HG03457 (cell line): Measurements from ENCODE around the gene METAP1.
"Not testable (repeated sequence)": the region's sequence is repeated elsewhere in the genome, so short reads cannot be mapped to it uniquely, and the experiment has no call there.

ENCODE experiments used
- ATAC-seq: cut with Tn5 transposase; IDR thresholded peaks from one replicate; pipeline ENCODE4 v1.9.1; 2021; ENCODE audit warnings: moderate number of reproducible peaks; ENCODE audit not compliant: unreplicated experiment

The METAP1 gene

DNA sequence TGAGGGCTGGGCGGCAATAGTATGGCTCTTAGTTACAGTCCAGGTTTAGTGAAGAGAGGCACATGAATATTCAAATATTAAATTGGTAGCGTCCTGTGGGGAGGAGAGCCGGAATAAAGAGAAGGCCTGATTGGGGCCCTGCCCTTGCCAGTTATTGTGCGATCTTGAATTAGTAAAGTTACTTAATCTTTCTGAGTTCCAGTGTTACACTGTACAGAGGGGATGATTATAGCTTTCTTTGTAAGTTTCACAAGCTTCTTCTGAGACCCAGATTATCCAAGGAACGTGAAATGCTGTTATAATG, 1.2 kb downstream of the METAP1 start:
- ATAC-seq: no peak

DNA sequence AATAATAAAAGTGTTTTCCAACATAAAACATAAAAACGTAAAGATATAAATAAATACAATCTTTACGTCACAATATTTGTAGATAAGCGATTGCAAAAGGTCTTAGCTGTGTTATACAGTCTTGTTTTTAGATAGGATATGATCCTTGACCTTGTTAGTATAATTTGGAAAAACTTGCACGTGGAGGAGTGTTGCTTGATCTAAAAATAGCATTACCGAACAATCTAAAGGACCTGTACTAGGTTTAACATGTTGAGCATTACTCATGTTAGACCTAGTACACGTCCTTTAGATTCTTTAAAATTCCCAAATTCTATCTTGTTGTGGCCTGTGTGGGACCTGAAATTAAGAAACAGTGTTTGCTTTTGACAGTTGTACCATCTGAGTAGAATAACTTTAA, 1.6 kb downstream of the METAP1 start:
- no peak for ATAC-seq

DNA sequence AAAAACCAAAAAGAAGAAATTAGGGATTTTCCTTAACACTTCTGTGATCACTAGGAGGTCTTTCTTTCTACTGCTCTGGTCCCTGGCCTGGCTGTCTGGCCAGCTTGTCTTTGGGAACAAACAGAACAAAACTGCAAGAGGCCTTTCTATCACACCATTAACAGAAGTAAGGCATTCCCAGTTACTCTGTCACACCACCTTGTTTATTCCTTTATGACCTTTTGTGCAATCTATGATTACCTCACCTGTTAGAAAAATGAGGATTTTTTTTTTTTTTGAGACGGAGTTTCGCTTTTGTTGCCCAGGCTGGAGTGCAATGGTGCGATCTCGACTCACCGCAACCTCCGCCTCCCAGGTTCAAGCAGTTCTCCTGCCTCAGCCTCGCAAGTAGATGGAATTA, 3.0 kb downstream of the METAP1 start:
- ATAC-seq: no peak

DNA sequence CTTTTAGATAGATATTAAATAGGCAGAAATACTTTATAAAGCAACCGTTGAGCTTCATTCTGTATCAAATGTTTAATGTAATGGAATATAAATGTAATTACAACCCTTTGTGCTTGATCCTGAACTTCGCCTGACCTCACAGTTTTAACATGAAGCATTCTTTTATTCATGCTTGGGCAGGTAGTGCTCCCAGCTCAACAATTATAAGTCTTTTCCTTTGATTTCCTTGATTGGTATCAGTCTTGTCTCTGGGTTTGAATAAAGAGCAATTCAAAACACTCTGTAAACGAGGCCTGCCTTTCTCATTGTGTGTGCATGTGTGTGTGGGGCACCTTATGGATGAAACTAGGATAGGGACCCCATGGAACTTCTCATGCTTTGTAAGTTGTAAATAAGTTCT, 6.8 kb downstream of the METAP1 start:
- no peak for ATAC-seq

DNA sequence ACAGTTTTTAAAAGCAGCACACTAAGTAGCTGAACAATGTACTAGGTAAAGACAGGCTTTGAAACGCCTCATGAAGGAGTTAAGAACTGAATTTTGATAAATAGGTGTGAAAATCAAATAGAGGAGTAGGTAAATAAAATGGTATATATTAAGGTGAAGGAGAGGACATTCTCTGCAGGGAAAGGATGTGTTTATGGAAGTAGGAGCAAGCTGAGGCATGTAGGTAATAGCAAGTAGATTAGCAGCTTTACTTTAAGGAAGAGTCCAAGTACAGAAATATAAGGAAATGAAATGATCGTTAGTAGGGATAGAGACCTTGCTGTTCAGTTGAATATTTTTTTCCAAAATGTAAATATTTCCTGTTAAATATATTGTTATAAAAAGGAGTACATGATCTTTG, 12.5 kb downstream of the METAP1 start:
- no peak for ATAC-seq

DNA sequence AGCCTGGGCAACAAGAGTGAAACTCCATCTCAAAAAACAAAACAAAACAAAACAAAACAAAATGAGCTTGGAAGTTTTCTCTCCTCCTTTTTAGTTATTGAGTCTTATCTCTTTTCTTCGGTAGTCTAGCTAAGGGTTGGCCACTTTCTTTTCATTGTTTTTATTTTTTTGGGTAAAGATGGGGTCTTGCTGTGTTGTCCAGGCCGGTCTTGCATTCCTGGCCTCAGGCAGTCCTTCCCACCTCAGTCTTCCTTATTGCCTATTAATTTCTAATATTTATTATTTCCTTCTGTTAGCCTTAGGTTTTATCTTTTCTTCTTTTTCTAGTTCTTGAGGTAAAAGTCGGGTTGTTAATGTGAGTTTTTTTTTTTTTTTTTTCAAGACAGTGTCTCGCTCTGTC, 16.4 kb downstream of the METAP1 start:
- ATAC-seq: no peak

DNA sequence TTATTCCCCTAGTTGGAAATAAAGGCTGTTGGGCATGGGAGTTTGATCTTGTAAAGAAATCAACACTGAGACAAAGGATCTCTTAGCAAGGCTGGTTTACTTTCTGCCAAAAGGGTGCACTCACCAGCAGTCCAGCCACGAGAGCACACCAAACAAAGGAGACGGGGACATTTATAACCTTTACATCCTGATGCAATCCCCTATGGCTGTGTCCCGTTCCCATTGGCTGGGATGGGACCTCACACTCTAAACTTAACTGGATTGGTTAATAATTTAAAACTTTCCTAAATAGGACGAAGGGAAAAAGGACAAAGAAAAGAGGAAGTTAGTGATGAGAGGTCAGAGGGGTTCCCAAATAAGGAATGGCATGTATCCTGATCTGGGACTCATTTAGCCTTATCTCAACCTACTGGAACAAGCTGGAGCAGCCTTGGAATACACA, 17.9 kb downstream of the METAP1 start:
- ATAC-seq: no peak

DNA sequence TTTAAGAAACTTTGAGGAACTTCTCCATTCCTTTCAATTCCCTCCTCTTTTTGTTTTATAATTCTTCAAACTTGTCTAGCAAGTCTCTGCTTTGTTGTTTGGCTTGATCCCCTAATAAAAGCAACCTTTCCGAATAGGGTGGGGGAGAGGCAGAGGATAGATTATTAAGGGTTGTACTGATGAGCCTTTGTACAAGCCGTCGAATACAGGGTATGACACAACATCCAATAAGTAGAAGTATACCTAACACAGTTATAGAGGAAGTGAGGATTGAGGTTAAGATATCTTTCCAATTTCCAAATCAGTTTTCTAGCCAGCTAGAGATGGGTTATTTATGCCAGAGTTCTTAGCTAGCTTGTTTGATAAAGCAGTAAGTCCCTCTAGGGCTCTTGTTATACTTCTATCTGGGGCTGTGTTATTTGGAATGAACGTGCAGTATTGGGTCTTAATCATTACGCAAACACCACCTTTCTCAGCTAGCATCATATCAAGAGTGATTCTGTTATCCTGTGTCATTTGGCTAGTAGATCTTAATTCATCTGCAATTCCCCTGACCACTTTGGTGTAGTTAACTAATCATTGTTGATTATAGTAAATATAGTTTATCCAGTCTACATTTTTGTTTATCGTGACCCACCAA, 18.5 kb downstream of the METAP1 start:
- ATAC-seq: no peak

DNA sequence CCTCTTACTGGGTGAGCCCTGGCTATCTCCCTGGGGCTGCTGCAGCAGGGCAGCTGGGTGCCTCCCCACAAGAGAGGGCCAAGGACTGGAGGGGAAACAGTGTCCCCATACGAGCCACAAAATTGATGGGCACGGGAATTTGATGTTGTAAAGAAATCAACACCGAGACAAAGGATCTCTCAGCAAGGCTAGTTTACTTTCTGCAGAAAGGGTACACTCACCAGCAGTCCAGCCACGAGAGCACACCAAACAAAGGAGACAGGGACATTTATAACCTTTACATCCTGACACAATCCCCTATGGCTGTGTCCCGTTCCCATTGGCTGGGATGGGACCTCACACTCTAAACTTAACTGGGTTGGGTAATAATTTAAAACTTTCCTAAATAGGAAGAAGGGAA, 25.9 kb downstream of the METAP1 start:
- no peak for ATAC-seq

DNA sequence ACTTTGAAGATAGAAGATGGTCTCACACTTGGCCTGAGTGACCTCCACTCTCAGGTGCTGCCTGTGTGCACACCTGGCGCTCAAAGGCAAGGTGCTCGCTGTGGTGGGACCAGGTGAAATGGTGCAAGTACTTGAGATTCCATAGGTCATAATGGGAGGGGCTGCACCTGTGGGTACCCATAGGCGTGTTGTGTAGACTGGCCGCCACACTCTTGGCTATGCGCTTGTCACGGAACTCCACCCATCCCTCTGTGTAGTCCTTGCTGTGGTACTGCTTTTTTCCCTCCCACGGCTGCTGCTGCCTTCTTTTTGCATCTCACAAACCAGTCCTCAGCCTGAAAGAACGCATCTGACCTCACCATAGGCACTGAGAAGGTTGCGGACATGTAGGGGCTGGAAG, 27.0 kb downstream of the METAP1 start:
- ATAC-seq: no peak

DNA sequence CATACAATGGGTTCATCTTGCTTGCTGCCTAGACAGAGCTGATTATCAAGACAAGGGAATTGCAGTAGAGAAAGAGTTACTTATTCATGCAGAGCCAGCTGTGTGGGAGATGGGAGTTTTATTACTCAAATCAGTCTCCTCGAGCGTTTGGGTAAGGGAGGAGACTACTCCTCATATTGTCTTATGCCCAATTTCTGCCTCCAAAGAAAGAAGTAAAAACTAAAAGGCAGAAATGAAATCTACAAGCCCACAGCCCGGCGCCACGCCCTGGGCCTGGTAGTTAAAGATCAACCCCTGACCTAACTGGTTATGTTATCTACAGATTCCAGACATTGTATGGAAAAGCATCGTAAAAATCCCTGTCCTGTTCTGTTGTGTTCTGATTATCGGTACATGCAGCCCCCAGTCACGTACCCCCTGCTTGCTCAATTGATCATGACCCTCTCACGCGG, 28.3 kb downstream of the METAP1 start:
- not testable (repeated sequence) for ATAC-seq

DNA sequence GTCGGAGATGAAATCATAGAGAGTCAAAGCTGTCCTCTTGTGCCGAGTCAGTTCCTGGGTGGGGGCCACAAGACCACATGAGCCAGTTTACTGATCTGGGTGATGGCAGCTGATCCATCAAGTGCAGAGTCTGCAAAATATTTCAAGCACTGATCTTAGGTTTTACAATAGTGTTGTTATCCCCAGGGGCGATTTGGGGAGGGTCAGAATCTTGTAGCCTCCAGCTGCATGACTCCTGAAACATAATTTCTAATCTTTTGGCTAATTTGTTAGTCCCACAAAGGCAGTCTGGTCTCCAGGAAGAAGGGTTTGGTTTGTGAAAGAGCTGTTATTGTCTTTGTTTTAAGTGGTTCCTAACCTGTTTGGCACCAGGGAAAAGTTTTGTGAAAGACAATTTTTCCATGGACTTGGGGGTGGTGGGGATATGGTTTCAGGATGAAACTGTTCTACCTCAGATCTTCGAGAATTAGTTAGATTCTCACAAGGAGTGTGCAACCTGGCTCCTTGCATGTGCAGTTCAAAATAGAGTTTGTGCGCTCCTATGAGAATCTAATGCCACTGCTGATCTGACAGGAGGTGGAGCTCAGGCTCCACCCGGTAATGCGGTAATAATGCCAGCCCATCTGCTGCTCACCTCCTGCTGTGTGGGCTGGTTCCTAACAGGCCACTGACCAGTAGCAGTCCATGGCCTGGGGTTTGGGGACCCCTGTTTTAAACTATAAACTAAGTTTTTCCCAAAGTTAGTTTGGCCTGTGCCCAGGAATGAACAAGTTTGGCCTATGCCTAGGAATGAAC, 29.2 kb downstream of the METAP1 start:
- ATAC-seq: no peak

DNA sequence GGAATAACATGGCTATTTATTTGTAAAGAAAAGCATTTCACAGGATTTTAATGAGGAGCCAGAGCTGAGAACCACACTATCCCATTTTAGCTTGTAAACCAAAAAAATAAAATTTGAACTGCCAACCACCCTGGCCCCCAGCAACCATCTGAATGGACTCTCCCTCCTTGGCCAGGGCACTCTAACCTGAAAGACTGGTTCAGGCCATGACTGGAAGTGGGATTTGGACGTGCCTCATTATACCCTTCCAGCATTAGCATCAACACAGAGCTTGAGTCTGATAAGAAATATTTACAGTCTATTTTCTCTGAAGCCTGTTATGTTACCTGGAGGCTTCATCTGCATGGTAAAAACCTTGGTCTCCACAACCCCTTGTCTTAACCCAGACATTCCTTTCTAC, 30.0 kb downstream of the METAP1 start:
- no peak for ATAC-seq

DNA sequence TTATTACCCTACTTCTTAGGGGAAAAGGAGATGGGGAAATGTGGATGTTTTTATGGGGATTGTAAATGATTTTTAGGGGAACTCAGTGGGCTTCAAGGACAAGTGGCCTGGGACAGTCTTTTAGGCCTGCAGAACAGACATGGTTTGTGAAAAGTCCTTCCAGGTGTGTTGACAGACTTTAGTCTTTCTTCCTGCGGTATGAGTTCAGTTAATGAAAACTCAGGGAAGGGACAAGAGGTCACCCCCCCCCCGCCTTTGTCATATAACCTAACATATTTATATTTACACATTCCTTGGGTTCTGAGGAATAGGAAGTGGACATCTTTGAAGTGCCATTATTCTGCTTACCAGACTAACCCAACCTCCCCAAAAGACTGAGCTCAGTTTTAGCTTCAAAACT, 31.8 kb downstream of the METAP1 start:
- no peak for ATAC-seq

DNA sequence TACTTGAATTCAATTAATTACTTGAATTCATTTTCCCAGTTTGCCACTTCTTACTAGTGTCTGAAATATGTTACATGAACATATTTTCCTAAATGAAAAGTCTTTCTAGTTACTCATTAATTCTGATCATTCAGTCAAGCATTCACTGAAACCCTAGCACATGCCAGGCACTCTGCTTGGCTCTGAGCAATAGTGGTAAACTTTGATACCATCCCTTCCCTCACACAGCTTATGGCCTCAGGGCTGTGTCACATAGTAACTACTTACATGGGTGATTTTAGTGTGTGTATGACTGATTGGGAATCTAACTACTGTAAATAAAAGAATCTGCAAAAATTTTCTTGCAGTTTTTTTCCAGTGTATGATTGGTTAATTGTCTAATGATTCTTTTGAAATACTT, 32.7 kb downstream of the METAP1 start:
- no peak for ATAC-seq

DNA sequence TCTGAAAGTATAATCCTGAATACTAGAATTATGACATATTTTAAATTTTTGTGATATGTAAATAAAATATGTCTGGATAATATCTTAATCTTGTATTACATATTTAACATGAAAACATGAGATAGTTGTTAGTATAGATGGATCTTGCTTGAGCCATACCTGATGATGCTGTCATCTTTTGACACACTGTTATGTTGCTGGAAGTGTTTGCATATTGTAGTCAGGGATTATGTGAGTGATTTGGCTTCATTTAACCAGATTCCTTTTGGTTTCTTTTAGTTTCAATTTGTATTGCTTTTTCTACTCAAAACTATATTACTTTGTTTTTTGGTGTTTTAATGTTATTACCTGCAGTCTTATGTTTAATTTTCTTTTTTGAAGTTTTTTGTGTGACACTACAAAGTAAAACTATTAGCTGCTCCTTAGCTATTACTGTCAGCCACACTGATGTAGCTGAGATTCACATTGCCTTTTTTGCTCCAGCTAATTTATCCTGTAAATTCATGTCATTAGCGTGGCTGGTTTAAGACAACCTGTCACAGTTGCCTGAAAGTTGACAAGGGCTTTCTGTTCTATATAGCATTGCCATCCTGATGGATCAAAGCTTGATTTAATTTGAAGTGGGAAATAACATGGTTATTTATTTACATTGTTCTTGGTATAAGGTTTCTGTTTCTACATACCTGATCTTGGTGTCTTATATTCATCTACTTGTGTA, 33.7 kb downstream of the METAP1 start:
- no peak for ATAC-seq

DNA sequence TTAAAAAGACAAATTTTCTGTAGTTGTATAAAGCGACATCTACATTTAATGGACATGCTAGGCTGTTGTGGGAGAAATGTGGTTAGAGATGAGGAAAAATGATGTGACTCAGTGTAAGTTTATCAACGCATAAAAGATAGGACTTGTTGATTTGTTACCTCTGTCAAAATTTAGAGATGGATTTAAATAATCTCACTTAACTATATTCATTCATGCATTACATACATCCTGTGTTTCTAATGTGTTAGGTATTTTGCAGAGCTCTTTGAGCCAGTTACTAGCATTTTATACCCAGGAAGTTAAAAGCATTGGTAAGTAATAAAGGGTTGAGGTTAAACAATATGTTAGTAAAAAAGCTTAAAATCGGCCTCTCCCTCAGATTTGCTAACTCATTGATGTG, 34.3 kb downstream of the METAP1 start:
- ATAC-seq: no peak

DNA sequence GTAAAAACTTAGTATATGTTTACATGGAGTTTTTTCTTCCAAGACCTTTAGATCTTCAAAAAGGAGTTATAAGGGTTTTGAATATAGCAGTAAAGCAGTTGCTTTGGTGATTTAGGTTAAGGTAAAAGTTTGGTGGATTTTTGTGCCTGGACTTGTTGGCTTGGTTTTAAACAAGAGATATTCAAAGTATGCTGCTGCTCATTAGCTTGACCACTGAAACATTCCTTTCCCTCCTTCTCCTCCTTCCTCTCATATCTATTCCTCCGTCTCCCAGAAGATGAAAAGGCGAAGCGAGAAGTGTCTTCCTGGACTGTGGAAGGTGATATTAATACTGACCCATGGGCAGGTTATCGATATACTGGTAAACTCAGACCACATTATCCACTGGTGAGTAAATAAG, 38.4 kb downstream of the METAP1 start:
- no peak for ATAC-seq

DNA sequence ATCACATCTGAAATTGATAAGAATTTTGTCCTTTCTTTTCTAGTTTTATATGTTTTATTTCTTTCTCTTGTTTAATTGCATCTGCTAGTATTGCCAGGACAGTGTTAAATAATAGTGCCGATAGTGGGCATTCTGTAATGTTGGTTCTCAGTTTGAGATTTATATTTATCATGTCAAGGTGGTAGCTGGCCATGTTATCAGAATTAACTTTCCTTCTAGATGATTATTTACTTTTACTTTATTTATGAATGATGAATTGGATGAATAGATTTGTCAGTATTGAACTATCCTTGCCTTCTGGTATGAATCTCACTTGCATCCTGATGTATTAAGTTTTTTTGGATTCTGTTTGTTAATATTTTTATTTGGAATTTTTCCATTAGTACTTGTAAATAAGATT, 42.7 kb downstream of the METAP1 start:
- no peak for ATAC-seq

DNA sequence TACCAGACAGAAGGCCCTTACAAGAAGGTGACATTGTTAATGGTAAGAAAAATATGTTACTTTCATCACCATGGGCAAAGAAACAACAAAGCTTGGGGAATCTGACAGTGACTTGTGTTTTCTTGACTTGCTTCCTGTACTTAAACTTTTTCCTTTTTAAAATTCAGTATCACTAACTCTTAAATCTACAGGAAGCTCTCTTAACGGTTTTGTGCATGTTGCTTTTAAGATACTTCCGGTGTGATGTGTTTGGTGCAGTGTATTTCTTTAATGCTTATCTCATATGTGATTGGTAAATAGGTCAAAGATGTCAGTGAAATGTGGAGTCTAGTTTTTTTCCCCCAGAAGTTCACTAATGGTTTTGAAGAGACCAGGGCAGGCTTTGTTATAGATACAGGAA, 47.8 kb downstream of the METAP1 start:
- ATAC-seq: no peak

DNA sequence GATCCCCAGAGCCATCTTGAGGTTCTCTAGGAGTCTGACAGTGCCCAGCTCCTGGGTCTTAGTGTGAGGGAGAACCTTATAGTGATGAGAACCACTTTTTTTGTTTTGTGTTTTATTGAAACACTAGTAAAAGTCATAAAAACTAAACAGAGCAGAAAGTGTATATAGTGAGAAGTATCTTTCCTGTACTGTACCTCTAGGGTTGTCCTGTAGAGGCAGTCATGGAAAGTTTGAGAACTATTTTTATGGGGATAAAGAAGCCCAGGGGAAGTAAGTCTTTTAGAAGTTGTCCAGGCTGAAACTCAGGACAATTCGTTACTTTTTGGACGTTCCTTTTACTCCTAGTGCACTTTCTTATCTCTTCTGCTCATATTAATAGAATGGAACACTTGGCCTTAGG, 52.2 kb downstream of the METAP1 start:
- no peak for ATAC-seq

DNA sequence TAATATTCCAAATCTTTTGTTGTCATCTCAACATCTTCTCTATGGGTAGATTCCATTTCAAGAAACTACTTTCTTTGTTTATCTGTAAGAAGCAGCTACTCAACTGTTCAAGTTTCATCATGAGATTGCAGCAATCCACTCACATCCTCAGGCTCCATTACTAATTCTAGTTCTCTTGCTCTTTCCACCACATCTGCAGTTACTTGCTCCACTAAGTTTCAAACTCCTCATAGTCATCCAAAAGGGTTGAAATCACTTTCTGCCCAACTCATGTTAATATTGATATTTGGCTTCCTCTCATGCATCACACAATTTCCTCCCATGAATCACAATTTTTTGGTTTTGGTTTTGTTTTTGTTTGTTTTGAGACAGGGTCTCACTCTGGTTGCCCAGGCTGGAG, 57.4 kb downstream of the METAP1 start:
- no peak for ATAC-seq
